HEK293T (cell line): Measurements from ENCODE around the gene LCE1B.

ENCODE experiments used
- CTCF ChIA-PET: fragments of 350-600 bp; formaldehyde crosslinking; extraction: SDS; loops from one replicate; lab custom pipeline; 2021; ENCODE audit warnings: antibody characterized with exemption, inconsistent platforms; lab: Yijun Ruan, JAX
- POLR2A ChIA-PET: fragments of 350-600 bp; formaldehyde crosslinking; extraction: SDS; loops from one replicate; lab custom pipeline; 2020; ENCODE audit warnings: antibody characterized with exemption, inconsistent platforms; lab: Yijun Ruan, JAX
- DNase-seq: peaks from one replicate; pipeline ENCODE4 v3.0.0; 2012; ENCODE audit warnings: mixed read lengths; ENCODE audit errors: extremely low spot score
- ARNT ChIP-seq: fragments of 450-650 bp; IDR thresholded peaks from 2 replicates; pipeline ENCODE4 v1.6.1; 2017; ENCODE audit warnings: mild to moderate bottlenecking
- BHLHE40 ChIP-seq: fragments of 450-650 bp; IDR thresholded peaks from 2 replicates; pipeline ENCODE4 v1.6.1; 2016; ENCODE audit warnings: mild to moderate bottlenecking, moderate library complexity, borderline replicate concordance
- CTBP1 ChIP-seq: fragments of 450-650 bp; IDR thresholded peaks from 2 replicates; pipeline ENCODE4 v1.6.1; 2016; ENCODE audit warnings: borderline replicate concordance
- ELF4 ChIP-seq: fragments of 450-650 bp; IDR thresholded peaks from 2 replicates; pipeline ENCODE4 v1.6.1; 2017; ENCODE audit warnings: antibody characterized with exemption
- FOXA1 ChIP-seq: fragments of 450-650 bp; IDR thresholded peaks from 2 replicates; pipeline ENCODE4 v1.6.1; 2016; ENCODE audit warnings: mild to moderate bottlenecking
- FOXK2 ChIP-seq: fragments of 450-650 bp; IDR thresholded peaks from 2 replicates; pipeline ENCODE4 v1.6.1; 2016; ENCODE audit warnings: mild to moderate bottlenecking
- FOXM1 ChIP-seq: fragments of 450-650 bp; IDR thresholded peaks from 2 replicates; pipeline ENCODE4 v1.6.1; 2017; ENCODE audit warnings: mild to moderate bottlenecking, borderline replicate concordance
- HDGF ChIP-seq: fragments of 450-650 bp; IDR thresholded peaks from 2 replicates; pipeline ENCODE4 v1.6.1; 2017; ENCODE audit warnings: antibody characterized with exemption, borderline replicate concordance
- L3MBTL2 ChIP-seq: fragments of 450-650 bp; conservative IDR thresholded peaks from 2 replicates; pipeline ENCODE4 v1.6.1; 2016; ENCODE audit warnings: mild to moderate bottlenecking
- LEF1 ChIP-seq: fragments of 450-650 bp; IDR thresholded peaks from 2 replicates; pipeline ENCODE4 v1.6.1; 2017; ENCODE audit warnings: mild to moderate bottlenecking, borderline replicate concordance
- NFRKB ChIP-seq: fragments of 450-650 bp; IDR thresholded peaks from 2 replicates; pipeline ENCODE4 v1.6.1; 2016; ENCODE audit warnings: mild to moderate bottlenecking, moderate library complexity
- SP1 ChIP-seq: fragments of 450-650 bp; IDR thresholded peaks from 2 replicates; pipeline ENCODE4 v1.6.1; 2017
- SUZ12 ChIP-seq: fragments of 450-650 bp; IDR thresholded peaks from 2 replicates; pipeline ENCODE4 v1.6.1; 2016; ENCODE audit warnings: mild to moderate bottlenecking
- TARDBP ChIP-seq: fragments of 450-650 bp; IDR thresholded peaks from 2 replicates; pipeline ENCODE4 v1.6.1; 2016
- ZNF384 ChIP-seq: fragments of 450-650 bp; IDR thresholded peaks from 2 replicates; pipeline ENCODE4 v1.6.1; 2016
- TF ChIP-seq, protein P1 (sequence below): fragments of 450-650 bp; IDR thresholded peaks from 2 replicates; pipeline ENCODE4 v1.6.1; 2016

Gene LCE1B

DNA sequence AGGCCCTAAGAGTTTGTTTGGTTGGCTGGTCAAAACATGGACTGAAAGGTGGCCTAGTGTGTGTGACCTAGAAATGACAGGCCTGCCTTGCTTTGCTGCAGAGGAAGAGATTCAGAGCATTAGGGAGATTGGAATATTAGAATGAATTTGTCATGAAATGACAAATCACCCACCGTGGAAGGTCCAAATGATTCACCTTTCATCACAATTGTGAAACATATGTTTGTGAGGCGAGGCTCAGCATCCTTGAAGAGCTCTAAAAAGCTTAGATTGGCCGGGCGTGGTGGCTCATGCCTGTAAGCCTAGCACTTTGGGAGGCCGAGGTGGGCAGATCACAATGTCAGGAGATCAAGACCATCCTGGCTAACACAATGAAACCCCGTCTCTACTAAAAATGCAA is 5.5 kb downstream of the LCE1B start:
- no peak for DNase-seq
- no peak for TF ChIP-seq TARDBP
- no peak for TF ChIP-seq HDGF
- no peak for TF ChIP-seq LEF1
- no peak for TF ChIP-seq FOXK2
- no peak for TF ChIP-seq SUZ12
- no peak for TF ChIP-seq BHLHE40
- ChIA-PET POLR2A (no interaction called here), CTCF (no interaction called here)

DNA sequence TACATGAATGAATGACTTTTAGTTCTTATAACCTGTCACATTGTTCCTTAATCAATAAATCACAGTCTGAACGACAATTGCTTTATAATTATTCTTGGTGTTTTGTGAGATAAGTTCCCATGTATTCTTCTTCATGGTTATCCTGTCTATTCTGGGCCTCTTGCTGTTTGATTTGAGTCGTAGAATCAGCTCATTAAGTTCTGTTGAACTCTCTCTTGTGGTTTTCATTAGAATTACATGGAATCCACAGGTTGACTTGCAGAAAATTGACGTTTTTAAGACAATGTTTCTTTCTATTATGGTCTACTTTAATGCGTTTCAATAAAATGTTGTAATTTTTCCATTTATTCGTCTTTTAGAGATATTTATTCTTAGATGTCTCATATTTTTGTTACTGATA is 11.5 kb downstream of the LCE1B start:
- POLR2A ChIA-PET = no interaction called here

DNA sequence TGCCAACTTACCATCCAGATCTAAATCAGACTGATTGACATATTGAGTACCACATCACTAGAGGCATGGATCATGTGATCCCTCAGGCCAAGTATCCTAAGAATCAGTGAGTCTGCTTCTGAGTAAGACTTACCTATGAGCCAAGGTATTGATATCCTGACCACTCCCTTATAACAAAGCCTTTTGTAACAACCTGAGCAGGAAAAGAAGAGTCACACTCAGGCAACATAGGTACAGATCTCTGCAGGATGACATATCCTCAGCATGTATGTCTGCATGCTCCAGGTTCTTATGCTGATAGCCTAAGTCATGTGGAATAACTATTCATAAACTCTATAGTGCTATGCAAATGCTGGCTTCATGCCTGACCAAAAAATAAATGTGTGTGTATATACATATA is 13.2 kb downstream of the LCE1B start:
- CTCF ChIA-PET = no interaction called here
- POLR2A ChIA-PET = no interaction called here
- no peak for DNase-seq
- TF ChIP-seq, protein P1, sequence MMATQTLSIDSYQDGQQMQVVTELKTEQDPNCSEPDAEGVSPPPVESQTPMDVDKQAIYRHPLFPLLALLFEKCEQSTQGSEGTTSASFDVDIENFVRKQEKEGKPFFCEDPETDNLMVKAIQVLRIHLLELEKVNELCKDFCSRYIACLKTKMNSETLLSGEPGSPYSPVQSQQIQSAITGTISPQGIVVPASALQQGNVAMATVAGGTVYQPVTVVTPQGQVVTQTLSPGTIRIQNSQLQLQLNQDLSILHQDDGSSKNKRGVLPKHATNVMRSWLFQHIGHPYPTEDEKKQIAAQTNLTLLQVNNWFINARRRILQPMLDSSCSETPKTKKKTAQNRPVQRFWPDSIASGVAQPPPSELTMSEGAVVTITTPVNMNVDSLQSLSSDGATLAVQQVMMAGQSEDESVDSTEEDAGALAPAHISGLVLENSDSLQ = 0 out of 2 replicates have a peak, but pooled peaks have one; percentile 13
- no peak for TF ChIP-seq ELF4
- no peak for TF ChIP-seq NFRKB

More for the DNA sequence above, 11.5 kb downstream of the LCE1B start:
- TF ChIP-seq, protein P1 = peak; percentile 29; the same call in 1 of the 2 replicates
- no peak for TF ChIP-seq BHLHE40
- no peak for DNase-seq
- CTCF ChIA-PET = no interaction called here

DNA sequence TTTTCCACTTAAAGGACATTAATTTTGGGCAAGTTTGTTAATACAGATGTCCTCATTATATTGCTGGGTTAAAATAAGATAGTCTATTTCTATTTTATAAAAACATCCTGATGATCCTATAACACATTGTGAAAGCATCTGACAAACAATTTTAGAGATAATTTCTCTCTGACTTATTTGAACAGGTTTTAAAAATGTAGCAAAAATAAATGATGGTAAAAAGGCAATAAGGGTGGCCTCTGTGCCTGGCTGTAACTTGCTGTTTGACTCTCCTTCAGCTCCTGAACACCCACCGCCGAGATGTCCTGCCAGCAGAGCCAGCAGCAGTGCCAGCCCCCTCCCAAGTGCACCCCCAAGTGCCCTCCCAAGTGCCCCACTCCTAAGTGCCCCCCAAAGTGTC is 15.4 kb downstream of the LCE1B start, which contains the start of gene LCE1A:
Gene LCE1A, plus strand, starts transcription at position 301 of the 400 bp plus-strand sequence. Its CDS starts 0 bp downstream, at position 301.
- no peak for DNase-seq
- TF ChIP-seq BHLHE40 = no peak
- no peak for TF ChIP-seq LEF1
- no peak for TF ChIP-seq SP1
- no peak for TF ChIP-seq TARDBP
- TF ChIP-seq FOXM1 = no peak
- TF ChIP-seq ZNF384 = no peak
- ChIA-PET CTCF (interaction anchor here (0.6 to 1.4 kb wide), 2 partner anchors 368 to 394 kb away, joined by 3 to 5 read pairs; no protein-coding TSS in a partner anchor), POLR2A (no interaction called here)

DNA sequence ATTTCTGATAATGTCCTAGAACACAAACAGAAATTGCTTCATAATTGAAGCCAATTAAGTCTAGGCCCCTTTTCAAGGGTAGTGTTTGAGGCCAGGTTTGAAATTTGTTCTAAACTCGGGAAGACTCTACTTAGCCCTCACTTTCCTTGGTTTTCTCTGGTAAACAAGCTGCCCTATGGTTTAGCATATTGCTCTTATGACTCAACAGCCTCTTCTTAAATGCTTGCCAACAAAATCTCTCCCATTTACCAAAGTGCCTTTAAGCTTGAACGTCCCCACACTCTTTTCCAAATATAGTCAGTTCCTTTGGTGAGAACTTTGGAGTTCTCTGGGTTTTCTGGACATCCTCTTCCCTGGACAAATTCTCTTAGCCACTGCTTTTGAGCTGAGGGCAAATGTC is 25.1 kb downstream of the LCE1B start:
- no peak for DNase-seq
- TF ChIP-seq TARDBP = no peak
- TF ChIP-seq FOXK2 = no peak
- TF ChIP-seq, protein P1 = no peak
- no peak for TF ChIP-seq NFRKB
- no peak for TF ChIP-seq SUZ12
- no peak for TF ChIP-seq ELF4
- TF ChIP-seq LEF1 = no peak
- no peak for TF ChIP-seq L3MBTL2
- TF ChIP-seq FOXA1 = no peak
- TF ChIP-seq BHLHE40 = no peak
- no peak for TF ChIP-seq ARNT
- TF ChIP-seq ZNF384 = no peak
- CTCF ChIA-PET = no interaction called here
- POLR2A ChIA-PET = no interaction called here

DNA sequence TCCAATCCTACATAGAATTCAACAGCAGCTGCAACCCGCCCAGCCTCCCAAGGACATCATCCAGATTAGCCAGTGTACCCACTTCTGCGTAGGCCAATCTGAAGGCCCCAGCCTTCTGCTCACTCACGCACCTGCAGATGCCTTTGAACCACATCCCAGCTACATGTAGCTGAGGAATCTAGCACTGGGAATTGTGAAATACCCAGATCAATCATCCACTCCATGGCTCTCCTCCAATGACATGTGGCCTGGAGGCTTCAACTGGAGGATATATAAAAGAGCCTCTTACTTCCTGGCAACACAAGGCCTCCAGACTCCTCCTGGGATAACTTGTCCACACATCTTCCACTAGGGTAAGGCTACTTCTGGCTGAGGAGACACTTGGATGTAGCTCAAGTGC is 30.8 kb downstream of the LCE1B start, which contains the start of gene LCE6A:
Gene LCE6A, plus strand, starts transcription at position 301 of the 400 bp plus-strand sequence. CDS start 665 bp downstream, outside the sequence.
- POLR2A ChIA-PET = no interaction called here
- CTCF ChIA-PET = no interaction called here
- no peak for TF ChIP-seq SP1
- no peak for TF ChIP-seq NFRKB
- TF ChIP-seq TARDBP = no peak
- TF ChIP-seq ARNT = no peak
- no peak for TF ChIP-seq CTBP1
- no peak for DNase-seq

DNA sequence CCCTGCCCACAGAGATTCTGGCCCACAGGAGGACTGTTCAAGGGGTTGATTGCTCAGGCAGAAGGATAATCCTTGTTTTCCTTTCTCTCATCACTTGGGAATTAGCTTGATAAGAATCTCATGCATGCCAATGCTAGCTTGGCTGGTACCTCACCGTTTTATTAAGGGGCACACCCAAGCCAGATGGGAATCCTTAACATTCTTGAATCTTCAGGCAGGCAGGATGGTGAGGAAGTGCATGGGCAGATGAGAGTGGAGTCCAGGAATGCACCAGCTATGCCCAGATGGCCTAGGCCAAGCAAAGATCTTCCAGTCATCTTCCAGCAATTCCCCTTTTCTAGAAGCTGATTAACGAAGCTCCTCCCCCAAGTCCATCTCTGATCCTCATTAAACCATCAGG is 43.9 kb downstream of the LCE1B start:
- POLR2A ChIA-PET = no interaction called here
- CTCF ChIA-PET = no interaction called here
- no peak for TF ChIP-seq CTBP1
- TF ChIP-seq HDGF = no peak
- no peak for TF ChIP-seq L3MBTL2
- no peak for TF ChIP-seq NFRKB
- no peak for TF ChIP-seq FOXK2
- no peak for TF ChIP-seq SP1
- TF ChIP-seq, protein P1 = no peak
- no peak for TF ChIP-seq BHLHE40
- no peak for TF ChIP-seq LEF1
- TF ChIP-seq ZNF384 = no peak
- no peak for TF ChIP-seq FOXM1
- no peak for DNase-seq
